GM21381 (cell line): ENCODE measurements around the gene SAMD8.

Experiments used
- ATAC-seq: cut with Tn5 transposase; IDR thresholded peaks from one replicate; pipeline ENCODE4 v1.9.1; 2021; ENCODE audit warnings: mild to moderate bottlenecking, moderate library complexity; ENCODE audit not compliant: unreplicated experiment

The SAMD8 gene

GRCh38 chr10:75084834-75085384 lies 26.5 kb upstream of the SAMD8 start:
- ATAC-seq: no peak

- no peak for ATAC-seq
These were observed 25.1 kb upstream of the SAMD8 start for GRCh38 chr10:75086278-75086934.

- no peak for ATAC-seq
These were observed 22.8 kb upstream of the SAMD8 start for GRCh38 chr10:75088640-75089039.

GRCh38 chr10:75089634-75090033 lies 21.8 kb upstream of the SAMD8 start:
- no peak for ATAC-seq

- ATAC-seq: no peak
These were observed 20.3 kb upstream of the SAMD8 start for GRCh38 chr10:75091146-75091545.

GRCh38 chr10:75094465-75094864 lies 17.0 kb upstream of the SAMD8 start:
- ATAC-seq: no peak

- ATAC-seq: no peak
These were observed 15.8 kb upstream of the SAMD8 start for GRCh38 chr10:75095631-75096030.

GRCh38 chr10:75096749-75097148 lies 14.7 kb upstream of the SAMD8 start:
- no peak for ATAC-seq

- ATAC-seq: no peak
These were observed 13.7 kb upstream of the SAMD8 start for GRCh38 chr10:75097666-75098285.

GRCh38 chr10:75098902-75099673 lies 12.4 kb upstream of the SAMD8 start:
- ATAC-seq: no peak

GRCh38 chr10:75099952-75100763 lies 11.3 kb upstream of the SAMD8 start:
- peak; percentile 79 for ATAC-seq

- no peak for ATAC-seq
These were observed 10.6 kb upstream of the SAMD8 start for GRCh38 chr10:75100764-75101291.

GRCh38 chr10:75101416-75102251 lies 9.8 kb upstream of the SAMD8 start:
- ATAC-seq: no peak

GRCh38 chr10:75102830-75103673 lies 8.4 kb upstream of the SAMD8 start:
- no peak for ATAC-seq

GRCh38 chr10:75103881-75104686 lies 7.4 kb upstream of the SAMD8 start:
- ATAC-seq: no peak

- no peak for ATAC-seq
These were observed 6.6 kb upstream of the SAMD8 start for GRCh38 chr10:75104842-75105241.

GRCh38 chr10:75105576-75106197 lies 5.8 kb upstream of the SAMD8 start:
- no peak for ATAC-seq

GRCh38 chr10:75106242-75106641 lies 5.2 kb upstream of the SAMD8 start:
- no peak for ATAC-seq
